GM20000 (cell line): ENCODE data around the gene CHD2.

ENCODE experiments used
- DNase-seq: peaks from one replicate; pipeline ENCODE4 v3.0.0; 2012; ENCODE audit warnings: low spot score
- CTCF ChIP-seq: IDR thresholded peaks from 2 replicates; pipeline ENCODE4 v1.5.1; 2012; ENCODE audit warnings: mild to moderate bottlenecking, control low read depth; ENCODE audit errors: extremely low read depth, missing control alignments

The CHD2 gene

GRCh38 chr15:92896561-92896960, 3.6 kb upstream of the CHD2 start:
- no peak for TF ChIP-seq CTCF
- no peak for DNase-seq

- TF ChIP-seq CTCF = no peak
- DNase-seq = no peak
Observed at GRCh38 chr15:92897620-92898019, 2.5 kb upstream of the CHD2 start.

GRCh38 chr15:92898988-92899582, 1.0 kb upstream of the CHD2 start:
- no peak for TF ChIP-seq CTCF
- no peak for DNase-seq

GRCh38 chr15:92899601-92899947, 550 bp upstream of the CHD2 start:
- peak; percentile 5 for TF ChIP-seq CTCF

GRCh38 chr15:92900731-92901071, 577 bp downstream of the CHD2 start:
- no peak for TF ChIP-seq CTCF
- no peak for DNase-seq

More at GRCh38 chr15:92899601-92899947, 550 bp upstream of the CHD2 start:
- DNase-seq = no peak

GRCh38 chr15:92901072-92901761, 1.1 kb downstream of the CHD2 start:
- TF ChIP-seq CTCF = no peak
- no peak for DNase-seq

- DNase-seq = no peak
- no peak for TF ChIP-seq CTCF
Observed at GRCh38 chr15:92901995-92902394, 1.9 kb downstream of the CHD2 start.
